ENCODE measurements around the gene BMF. TPM values are rescaled to one million over a fixed set of nuclear protein-coding genes. Genes with fewer than 3 reads are reported as not detected.
A peak's percentile ranks its signal among the peaks of the same experiment; 100 is the strongest.

Gene BMF
- total and polyA plus RNA-seq, 3 donors from 2014 or later = 4.9 to 7.7 (median 6.9) TPM

DNA sequence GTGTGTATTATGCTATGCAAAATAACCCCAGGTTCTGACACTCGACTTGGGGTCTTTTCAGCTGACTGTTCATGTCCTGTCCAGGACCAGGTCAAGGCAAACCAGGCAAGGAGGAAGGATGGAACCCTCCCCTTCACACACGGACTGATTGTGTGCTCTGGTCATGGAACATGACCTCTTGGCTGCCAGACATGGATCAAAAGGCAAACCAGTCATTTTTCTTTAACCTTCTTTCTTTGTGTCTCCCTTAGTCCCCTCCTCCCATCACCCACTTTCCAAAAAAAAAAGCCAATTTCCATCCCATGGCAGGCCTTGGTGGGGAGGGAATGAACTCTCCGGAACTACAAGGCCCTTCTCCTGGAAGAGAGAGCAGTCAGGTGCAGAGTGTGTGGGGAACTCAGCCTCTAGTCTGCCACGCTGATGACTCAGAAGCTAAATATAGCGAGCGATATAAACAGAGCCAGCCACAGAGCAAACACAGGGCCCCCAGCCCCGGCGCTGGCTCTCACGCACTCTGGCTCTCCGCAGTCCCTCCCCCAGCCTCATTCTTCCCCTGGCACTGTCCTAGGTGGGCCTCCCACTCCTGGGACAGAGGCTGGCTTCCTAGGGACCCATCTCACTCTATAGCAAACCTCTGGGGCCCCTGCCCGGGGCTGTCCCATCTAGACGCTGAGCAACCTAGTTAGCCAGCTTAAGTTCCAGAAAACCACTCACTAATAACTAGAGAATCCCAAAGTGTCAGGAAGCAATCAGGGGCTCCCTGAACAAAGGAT lies 10.0 kb downstream of the BMF start:
- no peaks in the 10 kb centered on the region for H3K36me3 ChIP-seq (ENCODE audit: low read depth, missing control alignments)
- no peaks in the 10 kb centered on the region for H3K27me3 ChIP-seq
- peak overlapping the region; percentile 75 to 84 for H3K27ac ChIP-seq
- no peaks in the 10 kb centered on the region for H3K9me3 ChIP-seq
- intact Hi-C loops (cut with DNase I; ENCODE audit: low total_unique reads) = no loop called here
- DNase-seq = peak; percentile 92
- 22 to 44% methylated on average over 12 of the region's 12 CpGs for WGBS, 2 donors
- no peak overlapping the region for H3K4me3 ChIP-seq
- H3K4me1 ChIP-seq = peaks cover 64% of the 10 kb centered on the region
- no peak for TF ChIP-seq POLR2A (IDR thresholded peaks at IDR 0.05)
- TF ChIP-seq, protein P1, sequence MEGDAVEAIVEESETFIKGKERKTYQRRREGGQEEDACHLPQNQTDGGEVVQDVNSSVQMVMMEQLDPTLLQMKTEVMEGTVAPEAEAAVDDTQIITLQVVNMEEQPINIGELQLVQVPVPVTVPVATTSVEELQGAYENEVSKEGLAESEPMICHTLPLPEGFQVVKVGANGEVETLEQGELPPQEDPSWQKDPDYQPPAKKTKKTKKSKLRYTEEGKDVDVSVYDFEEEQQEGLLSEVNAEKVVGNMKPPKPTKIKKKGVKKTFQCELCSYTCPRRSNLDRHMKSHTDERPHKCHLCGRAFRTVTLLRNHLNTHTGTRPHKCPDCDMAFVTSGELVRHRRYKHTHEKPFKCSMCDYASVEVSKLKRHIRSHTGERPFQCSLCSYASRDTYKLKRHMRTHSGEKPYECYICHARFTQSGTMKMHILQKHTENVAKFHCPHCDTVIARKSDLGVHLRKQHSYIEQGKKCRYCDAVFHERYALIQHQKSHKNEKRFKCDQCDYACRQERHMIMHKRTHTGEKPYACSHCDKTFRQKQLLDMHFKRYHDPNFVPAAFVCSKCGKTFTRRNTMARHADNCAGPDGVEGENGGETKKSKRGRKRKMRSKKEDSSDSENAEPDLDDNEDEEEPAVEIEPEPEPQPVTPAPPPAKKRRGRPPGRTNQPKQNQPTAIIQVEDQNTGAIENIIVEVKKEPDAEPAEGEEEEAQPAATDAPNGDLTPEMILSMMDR (IDR thresholded peaks at IDR 0.05) = no peak

DNA sequence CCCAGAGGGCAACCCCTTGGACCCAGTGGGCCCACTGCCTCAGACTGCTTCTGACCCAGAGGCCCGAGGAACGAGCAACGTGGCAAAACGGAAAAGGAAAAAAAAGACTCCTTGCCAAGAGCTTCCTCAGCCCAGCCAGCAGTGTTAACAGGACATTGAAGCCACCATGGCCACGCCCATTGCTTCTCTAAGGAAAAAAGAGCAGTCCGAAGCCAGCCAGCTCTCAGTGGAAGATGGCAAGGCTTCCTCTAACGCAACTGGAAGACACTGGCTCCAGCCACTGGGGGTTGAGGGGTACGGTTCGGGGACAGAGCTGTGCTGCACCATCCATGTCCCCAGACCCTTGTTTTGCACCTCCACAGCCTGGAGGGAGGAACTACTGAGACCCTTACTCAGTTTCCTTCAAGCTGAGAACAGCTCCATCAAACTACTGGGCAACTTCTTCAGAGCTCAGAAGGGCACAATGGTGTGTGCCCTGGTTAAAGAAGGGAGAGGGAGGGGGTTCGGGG lies 10.7 kb downstream of the BMF start:
- intact Hi-C loops (cut with DNase I; ENCODE audit: low total_unique reads) = no loop called here

DNA sequence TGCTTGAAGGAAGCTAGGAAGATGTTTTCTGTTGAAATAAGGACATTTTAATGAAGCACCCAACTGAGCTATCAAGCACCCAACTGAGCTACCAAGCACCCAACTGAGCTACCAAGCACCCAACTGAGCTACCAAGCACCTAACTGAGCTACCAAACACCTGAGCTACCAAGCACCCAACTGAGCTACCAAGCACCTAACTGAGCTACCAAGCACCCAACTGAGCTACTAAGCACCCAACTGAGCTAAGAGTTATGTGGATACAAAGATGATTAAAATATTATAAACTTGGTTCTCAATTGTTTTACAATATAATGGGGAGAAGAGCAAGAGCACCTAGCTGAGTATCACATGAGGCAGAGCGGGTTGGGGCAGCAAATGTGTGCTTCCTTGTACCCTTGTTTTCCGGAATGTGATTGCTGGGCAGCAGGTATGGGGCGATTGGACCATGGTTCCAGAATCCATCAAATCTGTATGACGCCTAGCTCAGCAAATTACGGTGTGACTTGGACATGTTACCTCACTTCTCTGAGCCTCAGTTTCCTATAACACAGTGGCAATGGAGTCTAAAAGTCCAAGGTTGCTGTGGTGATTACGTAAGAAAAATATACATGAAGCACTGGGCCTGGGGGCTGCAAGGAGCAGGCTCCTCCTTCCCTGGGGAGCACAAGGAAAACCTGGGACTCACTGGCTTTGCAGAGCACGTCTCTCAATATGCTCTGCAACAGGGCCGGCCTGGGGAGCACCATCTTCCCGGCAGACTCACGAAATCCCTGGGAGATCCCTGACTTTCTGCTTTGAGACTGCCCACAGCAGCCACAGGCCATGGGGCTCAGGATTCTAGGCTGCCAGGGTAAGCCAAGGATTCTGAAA lies 11.3 kb downstream of the BMF start:
- 82 to 85% methylated on average over 10 of the region's 10 CpGs for WGBS, 2 donors
- no peak for DNase-seq
- intact Hi-C loops (cut with DNase I; ENCODE audit: low total_unique reads) = no loop called here
- Histone ChIP-seq H3K27ac (peak overlapping the region; percentile 75 to 84), H3K27me3 (no peaks in the 10 kb centered on the region), H3K4me1 (peaks cover 64% of the 10 kb centered on the region), H3K9me3 (no peaks in the 10 kb centered on the region), H3K4me3 (no peak overlapping the region), H3K36me3 (ENCODE audit: low read depth, missing control alignments) (no peaks in the 10 kb centered on the region)
- TF ChIP-seq, protein P1 (IDR thresholded peaks at IDR 0.05) = no peak
- TF ChIP-seq POLR2A (IDR thresholded peaks at IDR 0.05) = no peak

More for the DNA sequence above, 10.7 kb downstream of the BMF start:
- H3K4me3 ChIP-seq = no peak overlapping the region
- H3K9me3 ChIP-seq = no peaks in the 10 kb centered on the region
- H3K27ac ChIP-seq = peak overlapping the region; percentile 75 to 84
- no peaks in the 10 kb centered on the region for H3K36me3 ChIP-seq (ENCODE audit: low read depth, missing control alignments)
- peak; percentile 46 for DNase-seq
- H3K27me3 ChIP-seq = no peaks in the 10 kb centered on the region
- TF ChIP-seq, protein P1 (IDR thresholded peaks at IDR 0.05) = no peak
- H3K4me1 ChIP-seq = peaks cover 64% of the 10 kb centered on the region
- WGBS, 2 donors = 54 to 56% methylated on average over 8 to 10 of the region's 10 CpGs

DNA sequence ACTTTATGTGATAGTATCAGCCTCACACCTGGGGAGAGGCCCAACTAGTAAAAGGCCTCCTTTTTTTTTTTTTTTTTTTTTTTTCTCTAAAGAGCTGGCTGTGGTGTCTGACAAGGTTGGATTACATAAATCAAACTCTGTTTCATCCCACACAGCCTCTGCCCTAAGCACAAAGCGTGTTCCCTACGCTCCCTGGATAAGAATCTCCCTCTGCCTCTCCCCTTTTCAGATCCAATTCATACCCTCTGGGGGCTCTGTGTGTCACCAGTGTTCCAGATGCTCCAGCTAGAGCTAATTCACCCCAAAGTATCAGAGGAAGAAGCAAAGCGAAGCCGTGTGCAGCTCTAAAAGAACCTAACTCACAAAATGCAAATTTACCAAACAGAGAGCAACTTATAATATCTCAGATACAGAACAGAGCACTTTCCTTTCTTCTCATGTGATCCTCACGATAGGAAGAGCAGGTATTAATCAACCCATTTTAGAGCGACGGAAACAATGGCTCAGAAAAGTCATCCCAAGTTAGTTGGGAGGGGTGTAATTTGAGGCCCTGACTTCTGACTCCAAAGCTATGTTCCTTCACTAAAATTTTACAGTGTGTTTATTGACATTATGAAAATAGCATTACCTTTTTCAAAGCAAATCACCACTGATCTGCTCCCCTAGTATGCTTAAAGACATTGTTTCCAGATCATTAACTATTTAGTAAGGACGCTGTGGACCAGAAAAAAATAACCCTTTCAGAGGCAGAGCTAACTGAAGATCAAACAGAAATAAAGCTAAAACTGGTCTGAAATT lies 12.4 kb downstream of the BMF start:
- 41 to 58% methylated on average over 8 of the region's 8 CpGs for WGBS, 2 donors
- H3K4me3 ChIP-seq = no peak overlapping the region
- TF ChIP-seq POLR2A (IDR thresholded peaks at IDR 0.05) = no peak
- TF ChIP-seq, protein P1 (IDR thresholded peaks at IDR 0.05) = no peak
- intact Hi-C loops (cut with DNase I; ENCODE audit: low total_unique reads) = no loop called here
- no peaks in the 10 kb centered on the region for H3K9me3 ChIP-seq
- no peak for DNase-seq
- peaks cover 68% of the 10 kb centered on the region for H3K4me1 ChIP-seq
- H3K27me3 ChIP-seq = no peaks in the 10 kb centered on the region
- H3K36me3 ChIP-seq (ENCODE audit: low read depth, missing control alignments) = no peaks in the 10 kb centered on the region
- peak overlapping the region; percentile 41 to 62 for H3K27ac ChIP-seq

Measured in testis (tissue), 3 donors.